HepG2 (cell line): ENCODE measurements around the gene WBP2NL. TPM values are rescaled to one million over a fixed set of nuclear protein-coding genes. Genes with fewer than 3 reads are reported as not detected.

Source experiments
- ATAC-seq: fragments of 200-7000 bp; cut with Tn5 transposase; 3 replicates; pipeline ENCODE4 v1.9.1; 2020; ENCODE audit warnings: mild to moderate bottlenecking, moderate library complexity
- BruUV-seq: library from RNA; stranded (reverse); fragments of 400-500 nt; replicated peaks from 2 replicates; lab custom pipeline; 2021; lab: Mats Ljungman, UMichigan
- CTCF ChIA-PET: fragments of 300-600 bp; formaldehyde crosslinking; extraction: SDS; loops from one replicate; lab custom pipeline; 2021; ENCODE audit warnings: low total read pairs, inconsistent platforms, low intra/inter-chr PET ratio; lab: Yijun Ruan, JAX
- POLR2A ChIA-PET: fragments of 350-600 bp; sonication (Branson Sonifier 250); formaldehyde crosslinking; loops from one replicate; lab custom pipeline; 2020; ENCODE audit warnings: antibody characterized with exemption, inconsistent platforms; lab: Yijun Ruan, JAX
- DNase-seq: peaks from one replicate; pipeline ENCODE4 v3.0.0-alpha.2; 2015; ENCODE audit warnings: low spot score
- FAIRE-seq: peaks from 3 replicates; lab custom pipeline; 2011; peaks lifted over from hg19 to GRCh38; lab: Jason Lieb, UNC
- H2AFZ ChIP-seq: one replicate; pipeline ENCODE4 v1.6.1; 2011; ENCODE audit warnings: low read length, inconsistent platforms
- H3K27ac ChIP-seq: fragments of 300-600 bp; 3 replicates; pipeline ENCODE4 v1.8.0; 2011; ENCODE audit warnings: mixed run types, mild to moderate bottlenecking, mixed read lengths, low read length, inconsistent platforms; ENCODE audit not compliant: insufficient read depth; ENCODE audit errors: extremely low read length
- H3K27me3 ChIP-seq, 2 experiments: fragments of 200-600 bp in 1 of 2; 2 replicates in 1 of 2; 3 replicates in 1 of 2; pipeline versions ENCODE4 v1.6.0 to v1.8.0; 2011; ENCODE audit warnings: low read length in 2 of 2, mild to moderate bottlenecking in 2 of 2, moderate library complexity in 2 of 2, inconsistent platforms in 1 of 2; ENCODE audit not compliant: insufficient read depth in 2 of 2, control insufficient read depth in 1 of 2
- H3K36me3 ChIP-seq, 2 experiments: fragments of 200-600 bp in 1 of 2; replicated peaks in 1 of 2; 2 replicates in 1 of 2; 3 replicates in 1 of 2; pipeline versions ENCODE4 v1.5.1 to v1.8.0; 2011; ENCODE audit warnings: low read length in 2 of 2, inconsistent platforms in 1 of 2; ENCODE audit not compliant: insufficient read depth in 2 of 2, control insufficient read depth in 1 of 2
- H3K4me1 ChIP-seq: 2 replicates; pipeline ENCODE4 v1.5.1; 2012; ENCODE audit warnings: low read length, inconsistent platforms; ENCODE audit not compliant: insufficient read depth
- H3K4me2 ChIP-seq: 2 replicates; pipeline ENCODE4 v1.6.0; 2011; ENCODE audit warnings: low read depth, low read length, inconsistent platforms
- H3K4me3 ChIP-seq, 3 experiments: fragments of 200-600 bp in 1 of 3; sonication (generic), shearing (Covaris generic) in 1 of 3; replicated peaks in 1 of 3; 2 replicates each; pipeline ENCODE4 v1.5.1; 2011 to 2016; ENCODE audit warnings: low read length in 3 of 3, inconsistent platforms in 2 of 3, low read depth in 2 of 3, mild to moderate bottlenecking in 2 of 3, control low read depth in 1 of 3, mixed read lengths in 1 of 3; ENCODE audit not compliant: insufficient read depth in 1 of 3
- H3K79me2 ChIP-seq: one replicate; pipeline ENCODE4 v1.6.1; 2011; ENCODE audit warnings: low read length, inconsistent platforms; ENCODE audit not compliant: insufficient read depth
- H3K9ac ChIP-seq: 2 replicates; pipeline ENCODE4 v1.6.0; 2011; ENCODE audit warnings: mild to moderate bottlenecking, low read depth, low read length, inconsistent platforms; ENCODE audit not compliant: insufficient read depth
- H3K9me3 ChIP-seq: 2 replicates; pipeline ENCODE4 v1.5.1; 2012; ENCODE audit warnings: mild to moderate bottlenecking, low read length
- H4K20me1 ChIP-seq: 2 replicates; pipeline ENCODE4 v1.6.0; 2011; ENCODE audit warnings: inconsistent platforms, mild to moderate bottlenecking, low read length, moderate library complexity; ENCODE audit not compliant: insufficient read depth
- ARID2 ChIP-seq: sonication (generic); formaldehyde crosslinking; IDR thresholded peaks from 2 replicates; pipeline ENCODE4 v1.8.1; 2022; ENCODE audit warnings: mild to moderate bottlenecking, missing genetic modification reagents, borderline replicate concordance
- BRCA1 ChIP-seq: sonication (generic); formaldehyde crosslinking; IDR thresholded peaks from 2 replicates; pipeline ENCODE4 v1.4.0; 2020; ENCODE audit warnings: missing genetic modification reagents
- CHD4 ChIP-seq: fragments of 200-600 bp; sonication (generic); IDR thresholded peaks from 2 replicates; pipeline ENCODE4 v1.7.0; 2017; ENCODE audit warnings: mild to moderate bottlenecking, low read length, borderline replicate concordance
- GATA4 ChIP-seq: sonication (generic); IDR thresholded peaks from 2 replicates; pipeline ENCODE4 v1.6.1; 2016; ENCODE audit warnings: antibody characterized with exemption, low read depth, borderline replicate concordance
- GLMP ChIP-seq: sonication (generic); formaldehyde crosslinking; IDR thresholded peaks from 2 replicates; pipeline ENCODE4 v1.9.0; 2021; ENCODE audit warnings: missing genetic modification reagents, mild to moderate bottlenecking, borderline replicate concordance
- GPN1 ChIP-seq: sonication (generic); formaldehyde crosslinking; IDR thresholded peaks from 2 replicates; pipeline ENCODE4 v1.5.1; 2020; ENCODE audit warnings: missing genetic modification reagents, borderline replicate concordance
- KMT2A ChIP-seq: sonication (generic); formaldehyde crosslinking; IDR thresholded peaks from 2 replicates; pipeline ENCODE4 v1.4.0; 2020; ENCODE audit warnings: missing genetic modification reagents
- SUZ12 ChIP-seq: fragments of 150-350 bp; IDR thresholded peaks from 2 replicates; pipeline ENCODE4 v1.6.1; 2014; ENCODE audit warnings: low read depth, low read length
- XRCC5 ChIP-seq: fragments of 200-400 bp; formaldehyde crosslinking; optimal IDR thresholded peaks from 2 replicates; pipeline ENCODE3; 2017; ENCODE audit warnings: mild to moderate bottlenecking, low read length
- ZKSCAN8 ChIP-seq: IDR thresholded peaks from 2 replicates; pipeline ENCODE4 v1.6.1; 2016; ENCODE audit warnings: borderline replicate concordance, missing genetic modification reagents, missing compliant biosample characterization
- ZNF354B ChIP-seq: sonication (generic); formaldehyde crosslinking; IDR thresholded peaks from 2 replicates; pipeline ENCODE4 v1.8.0; 2022; ENCODE audit warnings: mild to moderate bottlenecking, missing genetic modification reagents
- ZNF607 ChIP-seq: sonication (generic); formaldehyde crosslinking; IDR thresholded peaks from 2 replicates; pipeline ENCODE4 v1.5.1; 2020; ENCODE audit warnings: missing genetic modification reagents, mild to moderate bottlenecking, borderline replicate concordance
- WGBS: methylation state at CpG from one replicate; pipeline ENCODE4 v1.1.6; 2017; ENCODE audit warnings: low lambda C conversion rate; 5-methylcytosine and 5-hydroxymethylcytosine counted together
- in situ Hi-C: cut with HindIII; loops from 2 replicates; pipeline ENCODE4 v1.10.0; 2017; ENCODE audit warnings: low pct_unique_long_range_greater_than_20kb; ENCODE audit not compliant: extremely low pct_ligation_motif_present
- intact Hi-C: fragments of 100-400 bp; cut with micrococcal nuclease; formaldehyde crosslinking; loops from one replicate; pipeline ENCODE4 v1.10.0; 2022; ENCODE audit not compliant: unreplicated experiment
- polyA plus RNA-seq, 8 experiments: library from polyadenylated mRNA; depleted of rRNA in 3 of 8; stranded (reverse) in 7 of 8; unstranded in 1 of 8; fragments of >200 nt; fragmentation: Illumina TruSeq in 4 of 8; extraction: Trizol in 4 of 8; gene quantifications; 2 replicates each; pipeline versions ENCODE4 v1.2.1 to v1.2.3, GENCODE V29; 2011 to 2016; ENCODE audit warnings: low read depth in 4 of 8, missing spikeins in 1 of 8, mixed read lengths in 1 of 8; ENCODE audit not compliant: insufficient read depth in 1 of 8
- total RNA-seq, 5 experiments: library from RNA; depleted of rRNA; stranded (reverse); fragments of >200 nt; fragmentation: Illumina TruSeq; extraction: Trizol; gene quantifications; 2 replicates each; pipeline ENCODE4 v1.2.3, GENCODE V29; 2016; ENCODE audit warnings: low read depth in 1 of 5
- TF ChIP-seq, protein P1 (sequence below): sonication (generic); formaldehyde crosslinking; IDR thresholded peaks from 2 replicates; pipeline ENCODE4; 2020; ENCODE audit warnings: missing genetic modification reagents, mild to moderate bottlenecking, borderline replicate concordance
- TF ChIP-seq, protein P2 (sequence below): sonication (generic); formaldehyde crosslinking; IDR thresholded peaks from 2 replicates; pipeline ENCODE4 v1.4.0; 2020; ENCODE audit warnings: missing genetic modification reagents

The WBP2NL gene
- total and polyA plus RNA-seq, 2 of the 13 experiments (the other 11 are each of a cell fraction or from before 2014, with no cell fraction given): not detected

DNA sequence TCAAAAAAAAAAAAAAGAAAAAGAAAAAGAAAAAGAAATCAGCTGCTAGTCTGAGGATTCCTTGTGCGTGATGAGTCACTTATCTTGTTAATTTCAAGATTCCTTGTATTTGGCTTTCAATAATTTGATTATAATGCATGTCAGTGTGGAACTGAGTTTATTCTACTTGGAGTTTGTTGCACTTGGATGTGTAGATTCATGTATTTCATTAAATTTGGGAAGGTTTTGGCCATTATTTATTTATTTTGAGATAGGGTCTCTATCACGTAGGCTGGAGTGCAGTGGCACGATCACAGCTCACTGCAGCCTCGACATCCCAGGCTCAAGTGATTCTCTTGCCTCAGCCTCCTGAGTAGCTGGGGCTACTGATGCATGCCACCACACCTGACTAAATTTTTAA is 14.8 kb downstream of the WBP2NL start:
- in situ Hi-C loops: no loop called here
- TF ChIP-seq GATA4: no peak
- no peak for TF ChIP-seq GLMP (CRISPR knock-in tag)
- no peak for TF ChIP-seq XRCC5
- no peak for TF ChIP-seq ZNF607 (CRISPR knock-in tag)
- no peak for TF ChIP-seq CHD4
- TF ChIP-seq ZKSCAN8 (CRISPR knock-in tag): no peak
- Histone ChIP-seq H3K9ac (no peak overlapping the region), H3K4me1 (no peaks in the 10 kb centered on the region), H3K4me2 (no peak overlapping the region), H3K27me3 (peaks cover 2 to 19% of the 10 kb centered on the region in 2 experiments; a peak in 2 of 5 replicates), H3K36me3 (no peaks in the 10 kb centered on the region), H4K20me1 (no peaks in the 10 kb centered on the region), H2AFZ (no peak overlapping the region), H3K9me3 (no peaks in the 10 kb centered on the region; the same call in 1 of the 2 replicates), H3K4me3 (no peak overlapping the region), H3K79me2 (no peaks in the 10 kb centered on the region), H3K27ac (no peak overlapping the region)
- ATAC-seq: no peak
- BruUV-seq: no TSS peak
- intact Hi-C loops: no loop called here
- no peak for DNase-seq
- POLR2A ChIA-PET: no interaction called here
- CTCF ChIA-PET: no interaction called here
- WGBS: 21% methylated on average over 4 of the region's 4 CpGs
- no peak for FAIRE-seq

- H3K27ac ChIP-seq: no peak overlapping the region
- no TSS peak for BruUV-seq
- H3K9ac ChIP-seq: no peak overlapping the region
- 11% methylated on average over 10 of the region's 10 CpGs for whole genome bisulfite sequencing
- no peaks in the 10 kb centered on the region for H3K4me1 ChIP-seq
- CTCF ChIA-PET: no interaction called here
- ATAC-seq (no peak), DNase-seq (no peak), FAIRE-seq (no peak)
- no peaks in the 10 kb centered on the region for H3K36me3 ChIP-seq
- H2AFZ ChIP-seq: no peak overlapping the region
- peaks cover 2 to 28% of the 10 kb centered on the region in 2 experiments; a peak in 2 of 5 replicates for H3K27me3 ChIP-seq
- H3K4me2 ChIP-seq: no peak overlapping the region
- POLR2A ChIA-PET: no interaction called here
- no peak overlapping the region for H3K4me3 ChIP-seq
- no peaks in the 10 kb centered on the region for H3K79me2 ChIP-seq
- in situ Hi-C loops: no loop called here
- H3K9me3 ChIP-seq: no peaks in the 10 kb centered on the region
- no peaks in the 10 kb centered on the region for H4K20me1 ChIP-seq
- intact Hi-C loops: no loop called here
- TF ChIP-seq GPN1 (CRISPR knock-in tag) (no peak), BRCA1 (CRISPR knock-in tag) (no peak), ARID2 (no peak), SUZ12 (no peak), KMT2A (CRISPR knock-in tag) (no peak), ZNF354B (no peak)
- TF ChIP-seq, protein P1, sequence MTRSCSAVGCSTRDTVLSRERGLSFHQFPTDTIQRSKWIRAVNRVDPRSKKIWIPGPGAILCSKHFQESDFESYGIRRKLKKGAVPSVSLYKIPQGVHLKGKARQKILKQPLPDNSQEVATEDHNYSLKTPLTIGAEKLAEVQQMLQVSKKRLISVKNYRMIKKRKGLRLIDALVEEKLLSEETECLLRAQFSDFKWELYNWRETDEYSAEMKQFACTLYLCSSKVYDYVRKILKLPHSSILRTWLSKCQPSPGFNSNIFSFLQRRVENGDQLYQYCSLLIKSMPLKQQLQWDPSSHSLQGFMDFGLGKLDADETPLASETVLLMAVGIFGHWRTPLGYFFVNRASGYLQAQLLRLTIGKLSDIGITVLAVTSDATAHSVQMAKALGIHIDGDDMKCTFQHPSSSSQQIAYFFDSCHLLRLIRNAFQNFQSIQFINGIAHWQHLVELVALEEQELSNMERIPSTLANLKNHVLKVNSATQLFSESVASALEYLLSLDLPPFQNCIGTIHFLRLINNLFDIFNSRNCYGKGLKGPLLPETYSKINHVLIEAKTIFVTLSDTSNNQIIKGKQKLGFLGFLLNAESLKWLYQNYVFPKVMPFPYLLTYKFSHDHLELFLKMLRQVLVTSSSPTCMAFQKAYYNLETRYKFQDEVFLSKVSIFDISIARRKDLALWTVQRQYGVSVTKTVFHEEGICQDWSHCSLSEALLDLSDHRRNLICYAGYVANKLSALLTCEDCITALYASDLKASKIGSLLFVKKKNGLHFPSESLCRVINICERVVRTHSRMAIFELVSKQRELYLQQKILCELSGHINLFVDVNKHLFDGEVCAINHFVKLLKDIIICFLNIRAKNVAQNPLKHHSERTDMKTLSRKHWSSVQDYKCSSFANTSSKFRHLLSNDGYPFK (CRISPR knock-in tag): no peak
- TF ChIP-seq, protein P2, sequence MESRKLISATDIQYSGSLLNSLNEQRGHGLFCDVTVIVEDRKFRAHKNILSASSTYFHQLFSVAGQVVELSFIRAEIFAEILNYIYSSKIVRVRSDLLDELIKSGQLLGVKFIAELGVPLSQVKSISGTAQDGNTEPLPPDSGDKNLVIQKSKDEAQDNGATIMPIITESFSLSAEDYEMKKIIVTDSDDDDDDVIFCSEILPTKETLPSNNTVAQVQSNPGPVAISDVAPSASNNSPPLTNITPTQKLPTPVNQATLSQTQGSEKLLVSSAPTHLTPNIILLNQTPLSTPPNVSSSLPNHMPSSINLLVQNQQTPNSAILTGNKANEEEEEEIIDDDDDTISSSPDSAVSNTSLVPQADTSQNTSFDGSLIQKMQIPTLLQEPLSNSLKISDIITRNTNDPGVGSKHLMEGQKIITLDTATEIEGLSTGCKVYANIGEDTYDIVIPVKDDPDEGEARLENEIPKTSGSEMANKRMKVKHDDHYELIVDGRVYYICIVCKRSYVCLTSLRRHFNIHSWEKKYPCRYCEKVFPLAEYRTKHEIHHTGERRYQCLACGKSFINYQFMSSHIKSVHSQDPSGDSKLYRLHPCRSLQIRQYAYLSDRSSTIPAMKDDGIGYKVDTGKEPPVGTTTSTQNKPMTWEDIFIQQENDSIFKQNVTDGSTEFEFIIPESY (CRISPR knock-in tag): no peak
Measured at GRCh38 chr22:42016111-42016510, 17.5 kb downstream of the WBP2NL start.
